Activated CD8-positive, alpha-beta memory T cell treated with anti-CD3 and anti-CD28 coated beads, Interleukin-2, amount 50 U/mL, for 48 hours (primary cell): ENCODE measurements around the gene CHTOP.
"Not testable (repeated sequence)": the region's sequence is repeated elsewhere in the genome, so short reads cannot be mapped to it uniquely, and the experiment has no call there.

Experiments used
- DNase-seq: peaks from one replicate; pipeline ENCODE4 v3.0.0-alpha.2; 2020

Gene CHTOP

GRCh38 chr1:153633754-153634665 is at the start of gene CHTOP:
Gene CHTOP, plus strand, starts transcription at chr1:153634066. Its CDS starts 2,523 bp downstream, at chr1:153636589.
- peak; percentile 99 for DNase-seq

GRCh38 chr1:153585006-153585405 is 48.9 kb upstream of the CHTOP start:
- no peak for DNase-seq

- DNase-seq = no peak
These were observed 47.5 kb upstream of the CHTOP start for GRCh38 chr1:153586347-153586746.

- no peak for DNase-seq
These were observed 46.6 kb upstream of the CHTOP start for GRCh38 chr1:153587314-153587713.

- DNase-seq = not testable (repeated sequence)
These were observed 45.8 kb upstream of the CHTOP start for GRCh38 chr1:153588033-153588432.

GRCh38 chr1:153588482-153588881 is 45.4 kb upstream of the CHTOP start:
- DNase-seq = no peak

- no peak for DNase-seq
These were observed 41.1 kb upstream of the CHTOP start for GRCh38 chr1:153592748-153593147.

- DNase-seq = no peak
These were observed 36.7 kb upstream of the CHTOP start for GRCh38 chr1:153597206-153597605.

GRCh38 chr1:153598309-153599172 is 35.3 kb upstream of the CHTOP start:
- no peak for DNase-seq

GRCh38 chr1:153599847-153600246 is 34.0 kb upstream of the CHTOP start:
- no peak for DNase-seq

GRCh38 chr1:153602749-153603148 is 31.1 kb upstream of the CHTOP start:
- no peak for DNase-seq

- DNase-seq = no peak
These were observed 27.7 kb upstream of the CHTOP start for GRCh38 chr1:153606194-153606593.

GRCh38 chr1:153607381-153607780 is 26.5 kb upstream of the CHTOP start:
- no peak for DNase-seq

- no peak for DNase-seq
These were observed 25.7 kb upstream of the CHTOP start for GRCh38 chr1:153608089-153608682.

GRCh38 chr1:153608742-153609584 is 24.9 kb upstream of the CHTOP start:
- DNase-seq = no peak

- no peak for DNase-seq
These were observed 24.3 kb upstream of the CHTOP start for GRCh38 chr1:153609585-153609907.

GRCh38 chr1:153610334-153610733 is 23.5 kb upstream of the CHTOP start:
- no peak for DNase-seq

GRCh38 chr1:153610811-153611301 is 23.0 kb upstream of the CHTOP start:
- no peak for DNase-seq

GRCh38 chr1:153611356-153611755 is 22.5 kb upstream of the CHTOP start:
- DNase-seq = no peak

GRCh38 chr1:153612111-153612754 is 21.6 kb upstream of the CHTOP start:
- no peak for DNase-seq

- DNase-seq = no peak
These were observed 21.0 kb upstream of the CHTOP start, which contains the start of gene S100A16 for GRCh38 chr1:153612755-153613331. Gene S100A16, minus strand, starts transcription at chr1:153613137. Its CDS starts 4,986 bp downstream, at chr1:153608151.
